GM10266 (cell line): ENCODE results near the gene TPD52L3.

ENCODE experiments used
- DNase-seq: peaks from one replicate; pipeline ENCODE4 v3.0.0; 2012; ENCODE audit errors: extremely low spot score
- CTCF ChIP-seq: IDR thresholded peaks from 2 replicates; pipeline ENCODE4 v1.5.1; 2012; ENCODE audit warnings: mild to moderate bottlenecking, low read depth; ENCODE audit not compliant: control insufficient read depth, insufficient read depth; ENCODE audit errors: missing control alignments

The TPD52L3 gene

GRCh38 chr9:6328103-6328502, at the start of gene TPD52L3:
TPD52L3 (plus strand) TSS chr9:6328375; CDS start chr9:6328596, 221 bp downstream.
- no peak for TF ChIP-seq CTCF
- DNase-seq, result no peak

GRCh38 chr9:6301858-6302257, 26.3 kb upstream of the TPD52L3 start:
- DNase-seq, result no peak
- no peak for TF ChIP-seq CTCF

GRCh38 chr9:6302417-6302816, 25.8 kb upstream of the TPD52L3 start:
- DNase-seq, result no peak
- TF ChIP-seq CTCF, result no peak

GRCh38 chr9:6304232-6304631, 23.9 kb upstream of the TPD52L3 start:
- no peak for TF ChIP-seq CTCF

GRCh38 chr9:6305954-6306563, 22.1 kb upstream of the TPD52L3 start:
- peak; percentile 42 for DNase-seq
- TF ChIP-seq CTCF, result peak; percentile 42

More at GRCh38 chr9:6304232-6304631, 23.9 kb upstream of the TPD52L3 start:
- no peak for DNase-seq

- no peak for DNase-seq
- no peak for TF ChIP-seq CTCF
Measured at GRCh38 chr9:6307551-6308096, 20.6 kb upstream of the TPD52L3 start.

GRCh38 chr9:6330958-6331634, 2.9 kb downstream of the TPD52L3 start:
- no peak for TF ChIP-seq CTCF

More at GRCh38 chr9:6330958-6331634, 2.9 kb downstream of the TPD52L3 start:
- DNase-seq, result no peak
